GM12891 (cell line): Measurements from ENCODE around the gene GPRC5A.
A peak's percentile ranks its signal among the peaks of the same experiment; 100 is the strongest.

Source experiments
- DNase-seq: peaks from one replicate; pipeline ENCODE4 v3.0.0; 2011; ENCODE audit warnings: low spot score; ENCODE audit not compliant: insufficient read length
- FAIRE-seq: peaks from 2 replicates; lab custom pipeline; 2011; peaks lifted over from hg19 to GRCh38; lab: Jason Lieb, UNC
- PAX5 ChIP-seq: IDR thresholded peaks from 2 replicates; pipeline ENCODE4 v1.6.1; 2011; ENCODE audit warnings: low read length, moderate library complexity, mild to moderate bottlenecking; ENCODE audit not compliant: insufficient read depth, severe bottlenecking
- POLR2A ChIP-seq: IDR thresholded peaks from 2 replicates; pipeline ENCODE4 v1.6.1; 2011; ENCODE audit warnings: low read depth, low read length, control low read depth
- POLR2AphosphoS5 ChIP-seq: IDR thresholded peaks from 2 replicates; pipeline ENCODE4 v1.6.1; 2011; ENCODE audit warnings: low read depth, low read length, control low read depth
- POU2F2 ChIP-seq: IDR thresholded peaks from 2 replicates; pipeline ENCODE4 v1.6.1; 2011; ENCODE audit warnings: low read depth, mild to moderate bottlenecking, control low read depth, low read length, moderate library complexity
- SPI1 ChIP-seq: IDR thresholded peaks from 2 replicates; pipeline ENCODE4 v1.6.1; 2011; ENCODE audit warnings: low read depth, low read length, control low read depth
- TAF1 ChIP-seq: IDR thresholded peaks from 2 replicates; pipeline ENCODE4 v1.6.1; 2011; ENCODE audit warnings: low read depth, low read length, control low read depth

GPRC5A gene

DNA sequence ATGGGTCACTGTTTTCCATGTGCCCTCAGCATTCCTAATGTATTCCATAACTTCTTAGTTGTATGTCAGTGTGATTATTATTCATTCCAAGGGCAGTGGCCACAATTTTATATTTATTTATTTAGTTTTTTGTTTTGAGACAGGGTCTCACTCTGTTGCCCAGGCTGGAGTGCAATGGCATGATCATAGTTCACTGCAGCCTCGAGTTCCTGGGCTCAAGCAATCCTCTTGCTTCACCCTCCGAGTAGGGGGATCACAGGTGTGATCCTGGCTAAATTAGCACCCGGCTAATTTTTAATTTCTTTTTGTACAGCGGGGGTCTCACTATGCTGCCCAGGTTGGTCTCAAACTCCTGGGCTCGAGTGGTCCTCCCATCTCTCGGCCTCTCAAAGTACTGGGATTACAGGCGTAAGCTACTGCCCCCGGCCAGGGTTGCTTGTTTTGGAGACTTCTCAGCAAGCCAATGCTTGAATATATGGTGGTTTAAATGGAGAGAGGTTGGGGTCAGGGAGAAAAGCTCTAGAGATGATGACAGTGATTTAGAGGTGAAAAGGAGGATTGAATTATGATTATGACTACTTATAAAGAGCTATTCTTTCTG, 7.6 kb downstream of the GPRC5A start:
- TF ChIP-seq TAF1 = no peak
- no peak for TF ChIP-seq SPI1
- no peak for TF ChIP-seq PAX5
- TF ChIP-seq POLR2AphosphoS5 = no peak
- DNase-seq (no peak), FAIRE-seq (no peak)

GRCh38 chr12:12899530-12900380, 8.4 kb downstream of the GPRC5A start:
- DNase-seq = no peak
- FAIRE-seq = no peak
- no peak for TF ChIP-seq SPI1
- 0 out of 2 replicates have a peak, but pooled peaks have one; percentile 13 for TF ChIP-seq TAF1

GRCh38 chr12:12900786-12901157, 9.4 kb downstream of the GPRC5A start:
- TF ChIP-seq POLR2AphosphoS5 (no peak), POLR2A (no peak), TAF1 (no peak), PAX5 (no peak), SPI1 (no peak), POU2F2 (no peak)
- FAIRE-seq (no peak), DNase-seq (no peak)

GRCh38 chr12:12901158-12901791, 9.9 kb downstream of the GPRC5A start:
- DNase-seq (no peak), FAIRE-seq (no peak)
- TF ChIP-seq SPI1 (no peak), POLR2A (no peak), POLR2AphosphoS5 (no peak), POU2F2 (no peak), TAF1 (no peak), PAX5 (no peak)

GRCh38 chr12:12902036-12902435, 10.7 kb downstream of the GPRC5A start:
- no peak for TF ChIP-seq POU2F2
- TF ChIP-seq PAX5 = no peak
- no peak for TF ChIP-seq POLR2AphosphoS5
- no peak for TF ChIP-seq SPI1
- no peak for FAIRE-seq
- DNase-seq = no peak

- TF ChIP-seq POLR2A (no peak), POU2F2 (no peak), TAF1 (no peak), PAX5 (no peak), POLR2AphosphoS5 (no peak), SPI1 (no peak)
- no peak for DNase-seq
- no peak for FAIRE-seq
Measured at GRCh38 chr12:12903642-12904609, 12.6 kb downstream of the GPRC5A start.

DNA sequence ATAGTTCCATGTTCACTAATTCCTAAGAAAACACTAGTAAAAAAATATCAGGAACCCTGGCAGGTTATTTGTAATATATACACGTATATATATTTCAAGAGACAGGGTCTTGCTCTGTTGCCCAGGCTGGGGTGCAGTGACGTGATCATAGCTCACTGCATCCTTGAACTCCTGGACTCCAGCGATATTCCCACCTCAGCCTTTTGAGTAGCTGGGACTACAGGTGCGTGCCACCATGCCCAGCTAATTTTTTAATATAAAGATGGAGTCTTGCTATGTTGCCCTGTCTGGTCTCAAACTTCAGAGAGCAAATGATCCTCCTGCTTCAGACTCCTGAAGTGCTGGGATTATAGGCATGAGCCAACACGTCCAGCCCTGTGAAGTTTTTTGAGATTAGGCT, 16.2 kb downstream of the GPRC5A start:
- TF ChIP-seq POLR2A (no peak), PAX5 (no peak), POU2F2 (no peak), SPI1 (no peak), TAF1 (no peak), POLR2AphosphoS5 (no peak)
- FAIRE-seq (no peak), DNase-seq (no peak)

DNA sequence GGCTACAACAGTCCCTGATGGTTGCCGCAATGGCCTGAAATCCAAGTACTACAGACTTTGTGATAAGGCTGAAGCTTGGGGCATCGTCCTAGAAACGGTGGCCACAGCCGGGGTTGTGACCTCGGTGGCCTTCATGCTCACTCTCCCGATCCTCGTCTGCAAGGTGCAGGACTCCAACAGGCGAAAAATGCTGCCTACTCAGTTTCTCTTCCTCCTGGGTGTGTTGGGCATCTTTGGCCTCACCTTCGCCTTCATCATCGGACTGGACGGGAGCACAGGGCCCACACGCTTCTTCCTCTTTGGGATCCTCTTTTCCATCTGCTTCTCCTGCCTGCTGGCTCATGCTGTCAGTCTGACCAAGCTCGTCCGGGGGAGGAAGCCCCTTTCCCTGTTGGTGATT, 16.9 kb downstream of the GPRC5A start:
- FAIRE-seq (no peak), DNase-seq (no peak)
- TF ChIP-seq SPI1 = no peak
- no peak for TF ChIP-seq PAX5
- TF ChIP-seq TAF1 = no peak
- no peak for TF ChIP-seq POU2F2
- no peak for TF ChIP-seq POLR2AphosphoS5
- TF ChIP-seq POLR2A = no peak

- no peak for FAIRE-seq
- DNase-seq = no peak
- TF ChIP-seq POLR2AphosphoS5 (no peak), POLR2A (no peak), POU2F2 (no peak), PAX5 (no peak), TAF1 (no peak)
Measured at GRCh38 chr12:12908711-12909110, 17.3 kb downstream of the GPRC5A start.
